ENCODE measurements around the gene PTPN11.
"Not testable (repeated sequence)": the region's sequence is repeated elsewhere in the genome, so short reads cannot be mapped to it uniquely, and the experiment has no call there.

Gene PTPN11

DNA sequence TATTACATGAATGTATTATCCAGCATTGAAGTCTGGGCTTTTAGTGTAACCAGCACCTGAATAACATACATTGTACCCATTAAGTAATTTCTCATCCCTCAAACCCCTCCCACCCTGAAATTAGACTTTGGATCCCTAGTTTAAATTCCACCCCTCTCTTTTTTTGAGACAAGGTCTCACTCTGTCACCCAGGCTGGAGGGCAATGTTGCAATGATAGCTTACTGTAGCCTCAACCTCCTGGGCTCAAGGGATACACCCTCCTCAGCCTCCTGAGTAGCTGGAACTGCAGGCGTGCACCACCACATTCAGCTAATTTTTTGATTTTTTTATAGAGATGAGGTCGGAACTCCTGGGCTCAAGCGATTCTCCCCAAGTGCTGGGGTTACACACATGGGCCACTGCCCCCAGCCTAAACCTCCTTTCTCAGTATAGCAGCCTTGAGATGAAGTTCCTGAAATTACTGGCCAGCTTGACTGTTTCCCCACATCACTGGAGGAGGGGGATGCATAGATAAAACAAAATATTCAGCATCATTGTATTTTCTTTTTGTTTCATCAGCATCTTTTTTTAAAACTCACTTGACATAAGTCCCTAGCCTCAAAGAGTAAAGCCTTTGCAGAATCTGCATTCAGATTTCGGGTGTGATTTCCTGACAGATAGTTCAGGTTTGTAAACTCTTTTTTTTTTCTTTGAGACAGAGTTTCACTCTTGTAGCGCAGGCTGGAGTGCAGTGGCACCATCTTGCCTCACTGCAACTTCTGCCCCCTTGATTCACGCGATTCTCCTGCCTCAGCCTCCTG, 7.0 kb downstream of the PTPN11 start:
- H3K4me3 ChIP-seq (ENCODE audit: low read depth, low read length), result no peak overlapping the region
- no peak for TF ChIP-seq CTCF (IDR thresholded peaks at IDR 0.05; ENCODE audit: low read depth, low read length, missing control alignments)
- no peak overlapping the region for H3K27ac ChIP-seq
- H3K27me3 ChIP-seq (replicated peaks), result no peaks in the 10 kb centered on the region
- H3K36me3 ChIP-seq (replicated peaks), result no peaks in the 10 kb centered on the region
- in situ Hi-C loops (cut with HindIII; ENCODE audit: low pct_ligation_motif_present, low sequenced_read_pairs), result no loop called here
- DNase-seq, result no peak

- DNase-seq, result no peak
- no peak overlapping the region for H3K27ac ChIP-seq
- no peaks in the 10 kb centered on the region for H3K27me3 ChIP-seq (replicated peaks)
- H3K36me3 ChIP-seq (replicated peaks), result no peaks in the 10 kb centered on the region
- no peak for TF ChIP-seq CTCF (IDR thresholded peaks at IDR 0.05; ENCODE audit: low read depth, low read length, missing control alignments)
- no peak overlapping the region for H3K4me3 ChIP-seq (ENCODE audit: low read depth, low read length)
- in situ Hi-C loops (cut with HindIII; ENCODE audit: low pct_ligation_motif_present, low sequenced_read_pairs), result no loop called here
Observed at GRCh38 chr12:112427760-112428159, 9.0 kb downstream of the PTPN11 start.

GRCh38 chr12:112430929-112431328, 12.2 kb downstream of the PTPN11 start:
- DNase-seq, result no peak
- no peak for TF ChIP-seq CTCF (IDR thresholded peaks at IDR 0.05; ENCODE audit: low read depth, low read length, missing control alignments)
- Histone ChIP-seq H3K27ac (no peak overlapping the region), H3K36me3 (replicated peaks) (no peaks in the 10 kb centered on the region), H3K27me3 (replicated peaks) (no peaks in the 10 kb centered on the region), H3K4me3 (ENCODE audit: low read depth, low read length) (no peak overlapping the region)
- in situ Hi-C loops (cut with HindIII; ENCODE audit: low pct_ligation_motif_present, low sequenced_read_pairs), result no loop called here

DNA sequence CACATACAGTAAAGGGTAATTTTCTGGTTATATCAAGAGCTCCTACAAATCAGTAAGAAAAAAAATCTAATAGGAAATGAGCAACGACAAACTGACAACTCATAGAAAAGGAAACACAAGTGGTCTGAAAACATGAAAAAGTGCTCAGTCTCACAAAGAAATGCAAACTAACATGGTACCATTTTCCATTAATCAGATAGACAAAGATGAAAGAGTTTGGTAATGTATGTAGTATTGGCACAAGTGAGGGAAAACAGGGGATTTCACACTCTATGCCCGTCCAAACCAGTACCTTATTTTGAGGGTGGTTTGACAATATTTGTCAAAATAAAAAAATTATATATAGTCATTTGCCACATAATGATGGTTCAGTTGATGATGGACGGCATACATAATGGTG, 13.2 kb downstream of the PTPN11 start:
- Histone ChIP-seq H3K27me3 (replicated peaks) (no peaks in the 10 kb centered on the region), H3K36me3 (replicated peaks) (no peaks in the 10 kb centered on the region), H3K4me3 (ENCODE audit: low read depth, low read length) (no peak overlapping the region), H3K27ac (no peak overlapping the region)
- no peak for DNase-seq
- in situ Hi-C loops (cut with HindIII; ENCODE audit: low pct_ligation_motif_present, low sequenced_read_pairs), result no loop called here
- TF ChIP-seq CTCF (IDR thresholded peaks at IDR 0.05; ENCODE audit: low read depth, low read length, missing control alignments), result no peak

DNA sequence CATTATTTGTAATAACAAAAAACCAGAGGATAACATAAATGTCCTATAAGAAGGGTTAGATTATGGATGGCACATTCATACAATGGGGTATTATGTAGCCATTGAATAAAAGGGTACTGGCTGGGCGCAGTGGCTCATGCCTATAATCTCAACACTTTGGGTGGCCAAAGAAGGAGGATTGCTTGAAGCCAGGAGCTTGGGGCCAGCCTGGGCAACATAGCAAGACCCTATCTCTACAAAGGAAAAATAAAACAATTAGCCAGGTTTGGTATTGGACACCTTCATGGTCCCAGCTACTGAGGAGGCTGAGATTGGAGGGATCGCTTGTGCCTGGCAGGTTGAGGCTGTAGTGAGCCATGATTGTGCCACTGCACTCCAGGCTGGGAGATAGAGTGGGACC, 14.8 kb downstream of the PTPN11 start:
- H3K27me3 ChIP-seq (replicated peaks), result no peaks in the 10 kb centered on the region
- TF ChIP-seq CTCF (IDR thresholded peaks at IDR 0.05; ENCODE audit: low read depth, low read length, missing control alignments), result no peak
- no peak for DNase-seq
- no peak overlapping the region for H3K27ac ChIP-seq
- H3K4me3 ChIP-seq (ENCODE audit: low read depth, low read length), result no peak overlapping the region
- in situ Hi-C loops (cut with HindIII; ENCODE audit: low pct_ligation_motif_present, low sequenced_read_pairs), result no loop called here
- H3K36me3 ChIP-seq (replicated peaks), result no peaks in the 10 kb centered on the region

DNA sequence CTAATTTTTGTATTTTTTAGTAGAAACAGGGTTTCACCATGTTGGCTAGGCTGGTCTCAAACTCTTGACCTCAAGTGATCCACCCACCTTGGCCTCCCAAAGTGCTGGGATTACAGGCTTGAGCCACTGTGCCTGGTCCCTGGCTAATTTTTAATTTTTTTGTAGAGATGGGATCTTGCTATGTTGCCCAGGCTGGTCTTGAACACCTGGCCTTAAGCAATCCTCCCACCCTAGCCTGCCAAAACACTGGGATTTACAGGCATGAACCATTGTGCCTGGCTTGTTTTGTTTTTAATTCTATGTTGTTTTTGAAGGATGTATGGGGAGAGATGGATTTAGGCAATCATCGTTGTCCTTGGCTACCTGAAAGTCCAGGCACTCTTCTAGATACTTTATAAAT, 19.9 kb downstream of the PTPN11 start:
- H3K36me3 ChIP-seq (replicated peaks); in situ Hi-C loops (cut with HindIII; ENCODE audit: low pct_ligation_motif_present, low sequenced_read_pairs); H3K27ac ChIP-seq; H3K4me3 ChIP-seq (ENCODE audit: low read depth, low read length); DNase-seq; H3K27me3 ChIP-seq (replicated peaks): not testable (repeated sequence)

All from brain microvascular endothelial cell (primary cell).